ENCODE data around the gene PCSK2.

PCSK2 gene

DNA sequence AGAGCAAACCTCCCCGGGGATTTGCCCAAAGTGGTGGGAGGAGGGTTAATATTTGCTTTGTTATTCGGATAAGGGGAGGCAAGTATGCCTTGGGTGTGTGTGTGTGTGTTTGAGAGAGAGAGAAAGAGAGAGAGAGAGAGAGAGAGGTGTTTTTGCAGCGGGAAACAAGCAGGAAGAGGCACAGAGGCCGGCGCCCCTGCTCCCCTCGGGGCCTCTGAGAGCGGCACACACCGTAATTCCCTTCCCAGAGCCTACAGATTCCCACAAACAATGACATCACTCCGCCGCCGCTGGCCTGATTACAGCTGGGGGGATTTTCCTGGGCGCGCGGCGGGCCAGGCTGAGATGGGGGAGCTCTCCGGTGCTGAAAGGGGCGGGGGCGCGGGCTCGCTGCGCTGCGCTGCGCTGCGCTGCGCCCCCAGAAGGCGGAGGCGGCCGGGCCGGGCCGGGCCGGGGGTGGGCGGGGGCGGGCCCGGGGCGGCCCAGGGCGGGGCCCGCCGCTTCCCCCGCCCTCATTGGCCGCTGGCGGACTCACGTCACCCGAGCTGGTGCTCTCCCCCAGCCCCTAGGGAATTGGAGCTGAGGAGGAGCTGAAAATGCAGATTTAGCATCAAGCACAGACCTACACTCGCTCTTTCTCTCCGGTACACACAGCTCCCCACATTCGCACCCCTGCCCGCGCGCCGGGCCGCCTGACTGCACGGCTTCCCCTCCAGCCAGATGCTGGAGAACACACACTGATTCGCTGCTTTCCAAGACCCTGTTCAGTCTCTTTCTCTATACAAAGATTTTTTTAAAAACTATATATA is at the start of gene PCSK2:
Gene PCSK2 (plus strand): TSS at position 631 of the 809 bp plus-strand sequence. CDS start 266 bp downstream, outside the sequence.
- H3K4me3 ChIP-seq (replicated peaks; ENCODE audit: low read depth, low read length): peak within 1 kb of the TSS; percentile 11
- DNase-seq (ENCODE audit: extremely low read depth, low read depth): no peak
- TF ChIP-seq, protein P1, sequence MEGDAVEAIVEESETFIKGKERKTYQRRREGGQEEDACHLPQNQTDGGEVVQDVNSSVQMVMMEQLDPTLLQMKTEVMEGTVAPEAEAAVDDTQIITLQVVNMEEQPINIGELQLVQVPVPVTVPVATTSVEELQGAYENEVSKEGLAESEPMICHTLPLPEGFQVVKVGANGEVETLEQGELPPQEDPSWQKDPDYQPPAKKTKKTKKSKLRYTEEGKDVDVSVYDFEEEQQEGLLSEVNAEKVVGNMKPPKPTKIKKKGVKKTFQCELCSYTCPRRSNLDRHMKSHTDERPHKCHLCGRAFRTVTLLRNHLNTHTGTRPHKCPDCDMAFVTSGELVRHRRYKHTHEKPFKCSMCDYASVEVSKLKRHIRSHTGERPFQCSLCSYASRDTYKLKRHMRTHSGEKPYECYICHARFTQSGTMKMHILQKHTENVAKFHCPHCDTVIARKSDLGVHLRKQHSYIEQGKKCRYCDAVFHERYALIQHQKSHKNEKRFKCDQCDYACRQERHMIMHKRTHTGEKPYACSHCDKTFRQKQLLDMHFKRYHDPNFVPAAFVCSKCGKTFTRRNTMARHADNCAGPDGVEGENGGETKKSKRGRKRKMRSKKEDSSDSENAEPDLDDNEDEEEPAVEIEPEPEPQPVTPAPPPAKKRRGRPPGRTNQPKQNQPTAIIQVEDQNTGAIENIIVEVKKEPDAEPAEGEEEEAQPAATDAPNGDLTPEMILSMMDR (IDR thresholded peaks at IDR 0.05; ENCODE audit: low read depth, low read length, missing control alignments): no peak

DNA sequence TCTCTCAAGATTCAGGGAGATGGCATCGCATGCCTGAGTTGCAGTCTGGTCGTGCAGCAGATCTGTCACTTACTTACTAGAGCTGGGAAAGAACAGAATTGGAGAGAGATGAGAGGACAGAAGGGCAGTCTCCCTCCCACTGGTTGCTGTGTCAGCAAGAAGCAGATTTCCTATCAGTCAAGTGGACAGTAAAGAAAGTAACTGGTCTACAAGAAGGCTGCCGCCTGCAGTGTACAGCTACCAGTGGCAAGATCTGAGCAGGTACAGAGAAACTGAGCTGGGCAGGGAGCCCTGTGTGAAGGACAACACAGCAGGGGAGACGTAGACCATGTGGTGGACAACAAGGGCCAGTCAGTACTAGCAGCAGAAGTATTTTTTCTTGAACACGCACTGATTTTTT is 49.5 kb upstream of the PCSK2 start:
- no peak for DNase-seq (ENCODE audit: extremely low read depth, low read depth)
- TF ChIP-seq, protein P1 (IDR thresholded peaks at IDR 0.05; ENCODE audit: low read depth, low read length, missing control alignments): no peak
- H3K4me3 ChIP-seq (replicated peaks; ENCODE audit: low read depth, low read length): no peak overlapping the region

DNA sequence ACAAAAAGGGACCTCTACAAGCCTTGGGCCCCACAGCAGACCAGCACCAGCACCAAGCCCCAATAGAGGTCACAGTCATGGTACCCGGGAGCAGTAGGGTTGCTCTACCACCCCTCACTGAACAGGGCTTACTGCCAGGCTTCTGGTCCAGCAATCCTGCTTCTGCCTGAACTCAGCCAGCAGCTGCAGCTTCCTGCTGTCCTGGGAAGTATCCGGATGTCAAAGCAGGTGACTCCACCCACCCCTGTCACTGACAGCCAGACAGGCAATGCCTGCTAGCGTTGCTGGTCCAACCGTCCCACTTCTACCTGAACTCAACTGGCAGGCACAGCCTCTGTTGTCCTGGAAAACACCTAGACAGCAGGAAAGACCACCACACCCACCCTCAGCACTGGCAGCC is 47.0 kb upstream of the PCSK2 start:
- TF ChIP-seq, protein P1 (IDR thresholded peaks at IDR 0.05; ENCODE audit: low read depth, low read length, missing control alignments): no peak
- H3K4me3 ChIP-seq (replicated peaks; ENCODE audit: low read depth, low read length): no peak overlapping the region
- no peak for DNase-seq (ENCODE audit: extremely low read depth, low read depth)

- no peak overlapping the region for H3K4me3 ChIP-seq (replicated peaks; ENCODE audit: low read depth, low read length)
- DNase-seq (ENCODE audit: extremely low read depth, low read depth): no peak
- TF ChIP-seq, protein P1 (IDR thresholded peaks at IDR 0.05; ENCODE audit: low read depth, low read length, missing control alignments): no peak
Measured at GRCh38 chr20:17189976-17190695, 36.7 kb upstream of the PCSK2 start.

DNA sequence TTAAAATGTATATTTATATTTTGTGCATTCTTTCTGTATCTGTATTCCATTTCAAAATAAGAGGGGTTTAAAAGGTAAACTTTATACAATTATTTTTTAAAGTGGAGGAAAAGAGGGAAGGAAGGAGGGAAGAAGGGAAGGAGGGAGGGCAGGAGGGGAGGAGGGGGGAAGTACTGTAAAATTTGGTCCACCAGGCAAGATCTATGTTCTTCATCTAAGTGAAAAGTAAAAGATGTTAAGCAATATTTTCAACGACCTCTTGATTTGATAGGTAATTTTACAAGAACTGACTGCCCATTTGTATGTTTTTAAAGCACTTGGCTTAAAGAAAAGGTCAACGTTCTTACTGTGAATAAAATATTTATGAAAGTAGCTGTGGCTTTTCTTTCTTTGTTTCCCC is 29.8 kb upstream of the PCSK2 start:
- TF ChIP-seq, protein P1 (IDR thresholded peaks at IDR 0.05; ENCODE audit: low read depth, low read length, missing control alignments): no peak
- no peak for DNase-seq (ENCODE audit: extremely low read depth, low read depth)
- no peak overlapping the region for H3K4me3 ChIP-seq (replicated peaks; ENCODE audit: low read depth, low read length)

DNA sequence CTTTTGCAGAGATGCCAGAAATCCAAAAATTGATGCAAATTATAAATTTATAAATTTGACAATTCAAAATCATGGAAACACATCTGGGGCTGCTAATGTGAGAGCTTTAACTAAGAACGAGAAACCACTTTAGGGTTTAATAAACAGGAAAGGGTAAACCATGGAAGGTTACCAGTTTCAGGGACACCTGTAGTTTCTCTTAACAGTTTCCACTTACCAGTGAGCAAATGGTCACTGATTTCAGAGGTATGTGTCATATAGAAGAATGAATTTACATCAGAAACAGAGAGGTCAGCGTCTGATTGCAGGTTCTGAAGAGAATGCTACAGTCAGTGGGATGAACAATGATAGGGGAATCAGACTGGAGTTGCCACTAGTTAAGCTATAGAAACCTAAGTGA is 24.8 kb upstream of the PCSK2 start:
- TF ChIP-seq, protein P1 (IDR thresholded peaks at IDR 0.05; ENCODE audit: low read depth, low read length, missing control alignments): no peak
- DNase-seq (ENCODE audit: extremely low read depth, low read depth): no peak
- H3K4me3 ChIP-seq (replicated peaks; ENCODE audit: low read depth, low read length): no peak overlapping the region

Measured in HFF-Myc (cell line).